Kidney capillary endothelial cell (primary cell): ENCODE data around the gene RMDN3.

Experiments
- DNase-seq: peaks from one replicate; pipeline ENCODE4 v3.0.0-alpha.2; 2018; ENCODE audit warnings: low spot score

RMDN3 gene

GRCh38 chr15:40693904-40694687, 61.0 kb downstream of the RMDN3 start:
- no peak for DNase-seq

- no peak for DNase-seq
Observed at GRCh38 chr15:40691737-40692136, 63.3 kb downstream of the RMDN3 start.

GRCh38 chr15:40688932-40689799, 65.9 kb downstream of the RMDN3 start:
- DNase-seq: no peak
